Pancreas (tissue), 10 donors: ENCODE measurements around the gene RABAC1. TPM values are rescaled to one million over a fixed set of nuclear protein-coding genes. Genes with fewer than 3 reads are reported as not detected.
A peak's percentile ranks its signal among the peaks of the same experiment; 100 is the strongest.

Source experiments
- ATAC-seq, 4 donors: fragments of 200-7000 bp; cut with Tn5 transposase; one replicate each; pipeline versions ENCODE4 v1.8.0 to v1.9.1; 2020; ENCODE audit warnings: mild to moderate bottlenecking in 4 of 4, moderate library complexity in 4 of 4
- DNase-seq, 6 donors: peaks; one replicate each; pipeline ENCODE4 v3.0.0-alpha.2; 2020
- FAIRE-seq: peaks from 2 replicates; lab custom pipeline; 2012; peaks lifted over from hg19 to GRCh38; lab: Jason Lieb, UNC
- H3K27ac ChIP-seq, 4 donors: fragments of 200-600 bp; sonication (generic); 1 replicate in 3 of 4; 2 replicates in 1 of 4; pipeline versions ENCODE4 v1.5.0 to v1.8.0; 2020
- H3K27me3 ChIP-seq, 4 donors: fragments of 200-600 bp; one replicate each; pipeline ENCODE4 v1.8.0; 2021
- H3K36me3 ChIP-seq, 3 donors: fragments of 200-600 bp; sonication (generic) in 1 of 3; one replicate each; pipeline versions ENCODE4 v1.5.0 to v1.8.0; 2020 to 2021
- H3K4me1 ChIP-seq, 3 donors: fragments of 200-600 bp; one replicate each; pipeline ENCODE4 v1.8.0; 2021
- H3K4me3 ChIP-seq, 4 donors: fragments of 200-600 bp; sonication (generic) in 2 of 4; one replicate each; pipeline versions ENCODE4 v1.5.0 to v1.8.0; 2020 to 2021
- H3K9me3 ChIP-seq, 4 donors: fragments of 200-600 bp; one replicate each; pipeline ENCODE4 v1.8.0; 2021
- CTCF ChIP-seq, 4 donors: fragments of 200-600 bp; sonication (generic) in 3 of 4; IDR thresholded peaks; one replicate each; pipeline versions ENCODE4 v1.5.0 to v1.8.0; 2021; ENCODE audit warnings: antibody characterized with exemption in 4 of 4
- WGBS, 2 donors: extraction: QIAGEN DNeasy Blood & Tissue Kit; methylation state at CpG; one replicate each; pipeline ENCODE4 v1.1.7; 2013; 5-methylcytosine and 5-hydroxymethylcytosine counted together
- intact Hi-C, 3 donors: fragments of 100-400 bp; cut with DNase I; formaldehyde crosslinking; loops; one replicate each; pipeline versions ENCODE4 v1.11.1 to v1.14.2; 2022
- polyA plus RNA-seq, 2 donors: library from polyadenylated mRNA; stranded (reverse); fragments of 200-250 nt; gene quantifications; one replicate each; pipeline ENCODE4 v1.2.3, GENCODE V29; 2013
- total RNA-seq, 6 donors: library from RNA; stranded (reverse); fragmentation: NEBNext Ultra II Directional in 4 of 6; extraction: Animal tissue kit (Norgen Biotek cat#: 25700) in 4 of 6; gene quantifications; one replicate each; pipeline versions ENCODE4 v1.2.1 to v1.2.4, GENCODE V29; 2021 to 2023
- donor health status: healthy with polysubstance abuse.
- donor health status: DM: no; HTN: no; CAD: no; lungs with moderate emphysema.
- donor health status: DM: no; HTN: no; CAD: no.
- donor health status: control.
- donor health status: control.
- donor health status: Bipolar disorder and iron deficiency.
- donor health status: DM: yes; HTN: yes; CAD: no.
- donor health status: DM: no; HTN: no; CAD: no.
- donor health status: DM: no; HTN: no; CAD: no.
- donor health status: DM: yes; HTN: yes; CAD: no.

RABAC1 gene
- total RNA-seq, result 10 to 100 TPM; 49.8 to 79.4 (median 66.8) TPM
- 100 to 1,000 TPM; 117 to 134 TPM for polyA plus RNA-seq

- H3K9me3 ChIP-seq, result no peaks in the 10 kb centered on the region
- FAIRE-seq (no peak), DNase-seq (peak; percentile 84 to 94 (median 88)), ATAC-seq (peak; percentile 83 to 94 (median 88))
- WGBS, 2 donors, result 4 to 6% methylated on average over 41 to 46 of the region's 46 CpGs
- no peaks in the 10 kb centered on the region for H3K27me3 ChIP-seq
- H3K36me3 ChIP-seq, result no peaks in the 10 kb centered on the region
- intact Hi-C loops, result no loop called here
- peak within 1 kb of the TSS; percentile 75 to 94 (median 80) for H3K4me3 ChIP-seq
- peak within 1 kb of the TSS; percentile 73 to 87 (median 83) for H3K27ac ChIP-seq
- H3K4me1 ChIP-seq, result peaks cover 0 to 4% (median 0%) of the 10 kb centered on the region in 3 donors
- TF ChIP-seq CTCF (IDR thresholded peaks at IDR 0.05), result no peak
Measured at GRCh38 chr19:41959056-41960053, at the start of gene RABAC1. TSS of gene RABAC1 (minus strand) at chr19:41959321. CDS start at chr19:41959292, 29 bp downstream.

GRCh38 chr19:42006569-42006968 is 47.4 kb upstream of the RABAC1 start:
- H3K27ac ChIP-seq, result no peak overlapping the region
- no peaks in the 10 kb centered on the region for H3K27me3 ChIP-seq
- no peak for TF ChIP-seq CTCF (IDR thresholded peaks at IDR 0.05)
- DNase-seq, result peak in 1 of 6 donors; percentile 42
- H3K4me3 ChIP-seq, result no peak overlapping the region
- H3K9me3 ChIP-seq, result no peaks in the 10 kb centered on the region
- intact Hi-C loops, result no loop called here
- ATAC-seq, result no peak
- H3K36me3 ChIP-seq, result no peaks in the 10 kb centered on the region
- WGBS, 2 donors, result 73 to 82% methylated on average over 12 to 13 of the region's 13 CpGs
- no peaks in the 10 kb centered on the region for H3K4me1 ChIP-seq
- no peak for FAIRE-seq

GRCh38 chr19:42005504-42005903 is 46.4 kb upstream of the RABAC1 start:
- Histone ChIP-seq H3K4me3 (no peak overlapping the region), H3K36me3 (no peaks in the 10 kb centered on the region), H3K4me1 (no peaks in the 10 kb centered on the region), H3K27me3 (no peaks in the 10 kb centered on the region), H3K27ac (no peak overlapping the region), H3K9me3 (no peaks in the 10 kb centered on the region)
- WGBS, 2 donors, result 80 to 89% methylated on average over 22 of the region's 22 CpGs
- FAIRE-seq, result no peak
- TF ChIP-seq CTCF (IDR thresholded peaks at IDR 0.05), result no peak
- intact Hi-C loops, result no loop called here
- ATAC-seq, result no peak
- DNase-seq, result peak in 1 of 6 donors; percentile 40

- no peak for TF ChIP-seq CTCF (IDR thresholded peaks at IDR 0.05)
- FAIRE-seq, result no peak
Measured at GRCh38 chr19:42003506-42004294, 44.6 kb upstream of the RABAC1 start.

More at GRCh38 chr19:42003506-42004294, 44.6 kb upstream of the RABAC1 start:
- intact Hi-C loops, result no loop called here
- WGBS, 2 donors, result 52 to 69% methylated on average over 18 to 21 of the region's 21 CpGs
- ATAC-seq, result no peak
- Histone ChIP-seq H3K36me3 (no peaks in the 10 kb centered on the region), H3K27ac (no peak overlapping the region), H3K27me3 (peaks cover 0 to 15% (median 0%) of the 10 kb centered on the region in 4 donors), H3K9me3 (no peaks in the 10 kb centered on the region), H3K4me3 (no peak overlapping the region), H3K4me1 (no peaks in the 10 kb centered on the region)
- DNase-seq, result no peak
